SK-MEL-5 (cell line): ENCODE data around the gene CEP97. TPM values are rescaled to one million over a fixed set of nuclear protein-coding genes. Genes with fewer than 3 reads are reported as not detected.
"Not testable (repeated sequence)": the region's sequence is repeated elsewhere in the genome, so short reads cannot be mapped to it uniquely, and the experiment has no call there.

Experiments
- DNase-seq: peaks from one replicate; pipeline ENCODE4 v3.0.0-alpha.2; 2016; ENCODE audit warnings: low read depth, low spot score
- in situ Hi-C: cut with HindIII; loops from 2 replicates; pipeline ENCODE4 v1.10.0; 2016; ENCODE audit warnings: low sequenced_read_pairs, high pct_unique_total_duplicates, low pct_unique_long_range_greater_than_20kb
- total RNA-seq: library from RNA; depleted of rRNA; stranded (reverse); fragments of >200 nt; shearing (Covaris generic); gene quantifications from 2 replicates; pipeline ENCODE4 v1.2.3, GENCODE V29; 2014

CEP97 gene
- total RNA-seq, 1 experiment from 2014 or later = 17.9 TPM

GRCh38 chr3:101741914-101742313, 17.5 kb downstream of the CEP97 start:
- DNase-seq, in situ Hi-C loops: not testable (repeated sequence)

- no peak for DNase-seq
- in situ Hi-C loops = no loop called here
Measured at GRCh38 chr3:101744811-101745210, 20.4 kb downstream of the CEP97 start.

- DNase-seq, in situ Hi-C loops: not testable (repeated sequence)
Measured at GRCh38 chr3:101745934-101746333, 21.5 kb downstream of the CEP97 start.

GRCh38 chr3:101753386-101754113, 29.1 kb downstream of the CEP97 start:
- not testable (repeated sequence) for DNase-seq

GRCh38 chr3:101758224-101758623, 33.8 kb downstream of the CEP97 start:
- peak; percentile 93 for DNase-seq
- in situ Hi-C loops = no loop called here

More at GRCh38 chr3:101753386-101754113, 29.1 kb downstream of the CEP97 start:
- in situ Hi-C loops = not testable (repeated sequence)

- no peak for DNase-seq
- in situ Hi-C loops = no loop called here
Measured at GRCh38 chr3:101762041-101762646, 37.7 kb downstream of the CEP97 start.

GRCh38 chr3:101777745-101778281, 53.4 kb downstream of the CEP97 start:
- in situ Hi-C loops, DNase-seq: not testable (repeated sequence)

- no peak for DNase-seq
- in situ Hi-C loops = no loop called here
Measured at GRCh38 chr3:101778385-101779046, 54.1 kb downstream of the CEP97 start.

- in situ Hi-C loops = no loop called here
- peak; percentile 82 for DNase-seq
Measured at GRCh38 chr3:101779047-101779821, 54.8 kb downstream of the CEP97 start, which contains the start of gene NXPE3. Gene NXPE3 (plus strand): TSS chr3:101779211. CDS start chr3:101785597, 6,386 bp downstream.

GRCh38 chr3:101779822-101780381, 55.5 kb downstream of the CEP97 start:
- DNase-seq = no peak
- in situ Hi-C loops = no loop called here

- DNase-seq = no peak
Measured at GRCh38 chr3:101780661-101781060, 56.2 kb downstream of the CEP97 start.

GRCh38 chr3:101781166-101781565, 56.8 kb downstream of the CEP97 start:
- in situ Hi-C loops = no loop called here
- no peak for DNase-seq

More at GRCh38 chr3:101780661-101781060, 56.2 kb downstream of the CEP97 start:
- in situ Hi-C loops = no loop called here

- in situ Hi-C loops = no loop called here
- no peak for DNase-seq
Measured at GRCh38 chr3:101784855-101785613, 60.6 kb downstream of the CEP97 start.

- in situ Hi-C loops = no loop called here
Measured at GRCh38 chr3:101791778-101792177, 67.4 kb downstream of the CEP97 start.

GRCh38 chr3:101796077-101796680, 71.8 kb downstream of the CEP97 start:
- in situ Hi-C loops = no loop called here

More at GRCh38 chr3:101791778-101792177, 67.4 kb downstream of the CEP97 start:
- no peak for DNase-seq

GRCh38 chr3:101801174-101801573, 76.8 kb downstream of the CEP97 start:
- in situ Hi-C loops = loop anchor here (25.0 kb wide), 1 partner anchor 736 kb away; no protein-coding TSS in a partner anchor
- DNase-seq = no peak

More at GRCh38 chr3:101796077-101796680, 71.8 kb downstream of the CEP97 start:
- DNase-seq = no peak
